ENCODE results near the gene ZNF573. TPM values are rescaled to one million over a fixed set of nuclear protein-coding genes. Genes with fewer than 3 reads are reported as not detected.
"Not testable (repeated sequence)": the region's sequence is repeated elsewhere in the genome, so short reads cannot be mapped to it uniquely, and the experiment has no call there.

ZNF573 gene
- 6.3 and 6.4 TPM in 2 replicates for total RNA-seq (2014; rRNA removed; shearing (Covaris generic))
- polyA plus RNA-seq (2015; cell fraction: cytosol; rRNA removed): 2.7 and 3.3 TPM in 2 replicates
- polyA plus RNA-seq (2015; cell fraction: nucleus; rRNA removed): 4.8 TPM in 2 replicates

DNA sequence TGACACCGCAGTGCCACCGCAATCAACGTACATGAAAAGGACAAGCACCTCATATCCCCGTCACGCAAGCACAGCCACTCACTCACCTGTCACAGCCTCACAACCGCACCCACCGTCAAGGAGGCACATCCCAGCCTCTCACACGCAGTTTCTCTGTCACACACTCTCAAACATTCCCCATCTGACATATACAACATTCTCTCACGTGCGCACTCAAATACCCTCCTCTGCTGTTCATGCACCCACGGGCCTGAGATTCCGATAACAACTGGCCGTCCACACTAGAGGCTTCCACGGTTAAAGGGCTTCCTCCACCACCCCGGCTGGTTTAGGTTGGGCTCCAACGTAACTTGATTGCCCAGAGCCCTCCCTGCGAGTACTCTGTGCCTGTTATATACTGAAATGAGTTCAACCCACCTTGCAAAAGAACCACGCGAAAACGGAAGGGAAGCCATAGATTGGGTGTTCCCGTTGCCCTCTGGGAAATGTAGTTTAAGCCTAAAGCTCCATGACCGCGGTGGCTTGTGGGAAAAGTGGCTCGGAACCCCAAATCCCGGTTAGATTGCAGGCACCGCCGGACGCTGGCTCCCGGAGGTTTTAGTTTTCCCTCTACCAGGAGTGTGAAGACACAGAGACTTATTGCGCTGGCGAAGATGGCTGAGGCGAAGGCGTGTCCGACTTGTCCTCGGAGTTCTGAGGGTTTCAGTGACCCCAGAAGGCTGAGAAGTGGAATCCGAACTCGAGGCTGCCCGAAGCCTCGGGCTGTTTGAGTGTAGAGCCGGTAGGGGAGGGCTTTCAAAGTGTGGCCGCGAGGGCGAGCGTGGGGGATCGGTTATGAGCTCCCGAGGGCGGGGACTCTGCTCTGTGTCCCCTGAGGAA, at the start of gene ZNF573:
TSS of gene ZNF573 (minus strand) at position 460 of the 879 bp plus-strand sequence. CDS start 5,857 bp downstream, outside the sequence.
- peak; percentile 83 for DNase-seq (ENCODE audit: low read depth)

DNA sequence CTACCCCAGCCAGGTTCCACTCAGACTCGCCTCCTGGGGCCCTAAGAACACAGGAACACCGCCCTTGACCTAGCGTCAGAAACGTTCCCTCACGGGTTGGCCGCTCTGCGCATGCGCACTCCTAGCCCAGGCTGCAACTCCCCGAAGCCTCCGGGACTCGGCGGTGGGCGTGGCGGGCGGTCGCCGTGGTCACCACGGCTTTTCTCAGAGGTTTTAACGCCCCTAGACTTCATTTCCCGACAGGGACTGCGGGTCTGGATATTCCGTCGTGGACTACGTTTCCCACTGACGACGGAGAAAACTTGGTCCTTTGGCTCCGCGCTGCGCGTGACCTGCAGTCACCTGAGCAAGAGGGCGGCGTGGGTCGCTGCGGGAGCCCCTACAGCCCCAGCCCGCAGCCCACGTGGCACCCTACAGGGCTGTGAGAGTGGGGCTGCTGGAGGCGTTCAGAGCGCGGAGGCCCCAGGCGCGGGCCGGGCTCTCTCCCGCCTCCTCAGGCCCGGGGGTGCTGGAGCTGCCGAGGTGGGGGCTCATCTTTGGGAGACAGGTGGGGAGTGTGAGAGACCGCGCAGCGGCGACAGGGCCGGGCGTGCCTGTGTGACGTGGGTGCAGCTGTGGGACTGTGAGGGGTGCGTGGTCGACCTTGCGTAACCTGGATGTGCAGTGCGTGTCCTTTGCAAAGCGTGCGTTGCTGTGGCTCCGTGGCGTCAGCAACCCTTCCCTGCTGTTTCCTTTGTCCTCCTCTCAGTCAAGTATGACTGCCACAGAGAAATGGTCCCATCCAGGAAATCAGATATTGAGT, 38.0 kb upstream of the ZNF573 start:
- DNase-seq (ENCODE audit: low read depth): no peak

DNA sequence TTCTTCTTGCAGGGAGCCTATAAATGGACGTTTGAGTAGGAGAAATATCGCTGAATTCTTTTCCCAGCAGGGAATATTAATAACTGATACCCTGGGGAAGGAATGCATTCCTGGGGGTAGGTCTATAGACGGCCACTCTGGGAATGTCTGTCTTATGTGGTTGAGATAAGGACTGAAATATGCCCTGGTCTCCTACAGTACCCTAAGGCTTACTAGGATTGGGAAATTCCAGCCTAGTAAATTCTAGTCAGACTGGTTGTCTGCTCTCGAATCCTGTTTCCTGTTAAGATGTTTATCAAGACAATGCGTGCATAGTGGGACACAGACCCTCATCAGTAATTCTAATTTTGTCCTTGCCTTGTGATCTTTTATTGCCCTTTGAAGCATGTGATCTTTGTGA, 36.2 kb upstream of the ZNF573 start:
- DNase-seq (ENCODE audit: low read depth): not testable (repeated sequence)

DNA sequence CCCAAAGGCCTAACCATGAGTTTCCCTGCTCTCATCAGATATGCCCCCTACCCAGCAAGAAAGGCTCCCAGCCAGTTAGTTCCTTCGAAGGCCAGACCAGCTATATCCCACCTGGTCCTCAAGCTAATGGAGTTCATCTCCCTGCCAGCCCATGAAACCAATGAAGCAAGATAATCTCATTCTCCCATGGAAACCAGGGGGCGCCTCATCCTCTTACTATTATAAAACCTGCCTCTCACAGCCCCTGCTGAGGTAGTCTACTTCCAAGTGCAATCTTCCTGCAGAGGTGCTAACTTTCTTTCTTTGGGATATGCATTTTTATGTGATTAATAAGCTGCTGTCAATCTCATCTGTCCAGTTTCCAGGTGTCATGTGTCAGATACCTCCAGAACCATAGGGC, 34.0 kb upstream of the ZNF573 start:
- DNase-seq (ENCODE audit: low read depth): no peak

DNA sequence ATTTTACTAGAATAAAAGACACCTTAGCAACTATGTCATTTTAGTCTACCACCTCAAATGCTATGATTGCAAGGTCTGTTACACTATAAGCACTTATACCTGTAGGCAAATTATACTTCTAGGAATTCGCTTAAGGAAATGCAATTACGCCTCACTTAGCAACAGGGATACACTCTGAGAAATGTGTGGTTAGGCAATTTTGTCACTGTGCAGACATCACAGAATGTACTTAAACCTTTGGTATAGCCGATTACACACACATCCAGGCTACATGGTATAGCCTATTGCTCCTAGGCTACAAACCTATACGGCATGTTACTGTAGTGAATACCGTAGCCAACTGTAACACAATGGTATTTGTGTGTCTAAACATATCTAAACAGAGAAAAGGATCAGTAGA, 30.0 kb upstream of the ZNF573 start:
- no peak for DNase-seq (ENCODE audit: low read depth)

DNA sequence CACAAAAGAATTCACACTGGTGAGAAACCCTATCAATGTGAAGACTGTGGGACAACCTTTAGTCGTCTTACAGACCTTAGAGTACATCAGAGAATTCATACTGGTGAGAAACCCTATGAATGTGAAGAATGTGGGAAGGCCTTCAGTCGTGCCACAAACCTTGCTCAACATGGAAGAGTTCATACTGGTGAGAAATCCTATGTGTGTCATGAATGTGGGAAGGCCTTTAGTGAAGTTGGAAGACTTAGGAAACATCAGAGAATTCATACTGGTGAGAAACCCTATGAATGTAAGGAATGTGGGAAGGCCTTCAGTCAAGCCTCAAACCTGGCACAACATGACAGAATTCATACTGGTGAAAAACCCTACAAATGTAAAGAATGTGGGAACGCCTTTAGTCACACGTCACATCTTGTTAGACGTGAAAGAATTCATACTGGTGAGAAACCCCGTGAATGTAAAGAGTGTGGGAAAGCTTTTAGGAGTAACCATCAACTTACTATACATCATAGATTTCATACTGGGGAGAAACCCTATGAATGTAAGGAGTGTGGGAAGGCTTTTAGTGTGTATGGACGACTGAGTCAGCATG, 24.0 kb upstream of the ZNF573 start:
- DNase-seq (ENCODE audit: low read depth): no peak

DNA sequence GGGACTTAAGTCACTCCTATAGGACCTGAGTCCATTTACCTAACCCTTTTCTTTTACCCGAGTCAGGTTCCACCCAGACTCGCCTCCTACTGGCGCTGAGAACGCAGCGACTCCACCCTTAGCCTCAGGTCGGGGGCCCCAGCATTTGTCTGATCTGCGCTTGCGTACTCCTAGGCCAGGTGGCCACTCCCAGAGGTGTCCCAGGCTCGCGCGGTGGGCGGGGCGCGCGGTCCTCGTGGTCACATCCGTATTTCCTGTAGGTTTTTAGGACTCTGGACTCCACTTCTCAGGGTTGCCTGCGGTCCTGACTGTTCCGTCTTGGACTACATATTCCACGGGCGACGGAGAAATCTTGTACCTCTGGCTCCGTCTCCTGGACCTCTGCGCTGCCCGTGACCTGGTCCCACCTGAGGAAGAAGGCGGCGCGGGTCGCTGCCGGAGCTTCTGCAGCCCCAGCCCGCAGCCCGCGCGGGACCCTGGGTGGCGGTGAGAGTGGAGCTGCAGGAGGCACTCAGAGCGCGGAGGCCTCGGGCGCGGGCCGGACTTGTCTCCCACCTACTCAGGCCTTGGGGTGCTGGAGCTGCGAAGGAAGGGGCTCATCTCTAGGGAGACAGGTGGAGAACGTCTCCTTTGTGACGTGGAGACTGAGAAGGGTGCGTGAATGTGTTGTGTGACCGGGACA, 11.0 kb upstream of the ZNF573 start:
- no peak for DNase-seq (ENCODE audit: low read depth)

DNA sequence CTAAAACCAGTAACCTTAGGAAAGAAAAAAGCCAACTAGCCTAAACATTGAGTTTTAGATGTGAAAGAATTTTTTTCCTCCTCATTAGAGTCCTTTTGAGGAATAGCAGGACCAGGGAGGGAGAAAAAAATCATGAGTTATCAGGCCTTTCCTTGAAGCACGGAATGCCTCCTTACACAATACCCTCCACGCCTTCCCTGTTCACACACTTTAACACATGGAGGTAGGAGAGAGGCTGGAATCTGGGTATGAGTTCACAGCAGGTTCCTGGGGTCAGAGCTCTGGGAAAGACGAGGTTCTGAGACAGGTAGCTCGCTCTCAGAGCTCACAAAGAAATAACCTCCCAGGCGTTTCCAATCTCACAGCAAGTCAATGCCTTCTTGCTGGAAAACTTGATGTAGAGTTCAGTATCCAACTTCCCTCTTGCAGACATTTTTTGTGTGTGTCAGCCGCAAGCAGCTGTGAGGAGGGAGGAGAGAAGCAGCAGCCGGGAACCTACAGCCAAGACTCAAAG, 716 bp downstream of the ZNF573 start:
- DNase-seq (ENCODE audit: low read depth): no peak

DNA sequence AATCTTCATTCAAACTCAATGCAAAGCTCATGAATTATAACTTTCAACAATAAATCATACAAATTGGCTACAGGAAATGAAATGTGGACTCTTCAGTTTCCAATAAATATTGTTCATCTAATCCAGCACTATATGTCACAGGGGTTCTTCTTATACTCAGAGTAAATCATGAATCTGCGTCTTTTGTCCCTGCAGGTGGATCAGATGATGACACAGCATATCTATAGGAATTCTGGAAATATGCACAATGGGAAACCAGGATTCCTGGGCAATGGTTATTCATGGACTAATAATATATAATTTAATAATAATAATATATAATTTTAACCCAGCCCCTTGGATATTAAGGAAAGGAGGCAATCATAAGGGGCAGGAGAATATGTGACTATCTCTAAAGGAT, 8.4 kb downstream of the ZNF573 start:
- no peak for DNase-seq (ENCODE audit: low read depth)

DNA sequence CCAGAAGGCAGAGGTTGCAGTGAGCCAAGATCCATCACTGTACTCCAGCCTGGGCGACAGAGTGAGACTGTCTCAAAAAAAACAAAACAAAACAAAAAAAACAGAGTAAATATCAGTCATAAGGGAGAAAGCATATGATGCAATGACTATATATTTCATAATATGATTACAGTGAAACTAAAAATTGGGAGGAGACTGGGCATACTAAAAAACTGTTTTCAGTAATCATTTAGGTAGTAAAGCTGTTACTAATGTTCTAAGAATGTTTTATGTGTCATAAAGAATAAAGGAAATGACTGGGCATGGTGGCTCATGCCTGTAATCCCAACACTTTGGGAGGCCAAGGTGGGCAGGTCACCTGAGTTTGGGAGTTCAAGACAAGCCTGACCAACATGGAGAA, 15.9 kb downstream of the ZNF573 start:
- DNase-seq (ENCODE audit: low read depth): peak; percentile 53

DNA sequence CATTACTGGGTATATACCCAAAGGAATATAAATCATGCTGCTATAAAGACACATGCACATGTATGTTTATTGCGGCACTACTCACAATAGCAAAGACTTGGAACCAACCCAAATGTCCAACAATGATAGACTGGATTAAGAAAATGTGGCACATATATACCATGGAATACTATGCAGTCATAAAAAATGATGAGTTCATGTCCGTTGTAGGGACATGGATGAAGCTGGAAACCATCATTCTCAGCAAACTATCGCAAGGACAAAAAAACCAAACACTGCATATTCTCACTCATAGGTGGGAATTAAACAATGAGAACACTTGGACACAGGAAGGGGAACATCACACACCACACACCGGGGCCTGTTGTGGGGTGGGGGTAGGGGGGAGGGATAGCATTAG, 21.7 kb downstream of the ZNF573 start:
- DNase-seq (ENCODE audit: low read depth): not testable (repeated sequence)

DNA sequence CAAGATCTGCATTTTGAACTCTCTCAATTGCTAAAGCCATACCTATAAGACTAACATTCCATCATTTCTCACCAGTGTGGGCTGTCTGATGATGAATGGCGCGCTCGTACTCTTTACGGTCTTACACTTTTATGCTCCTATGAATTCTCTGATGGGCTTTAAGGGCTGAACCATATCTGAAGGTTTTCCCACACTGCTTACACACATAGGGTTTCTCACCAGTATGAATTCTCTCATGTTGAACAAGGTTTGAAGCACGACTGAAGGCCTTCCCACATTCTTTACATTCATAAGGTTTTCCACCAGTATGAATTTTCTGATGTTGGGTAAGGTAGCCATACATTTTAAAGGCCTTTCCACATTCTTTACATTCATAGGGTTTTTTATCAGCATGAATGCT, 41.0 kb downstream of the ZNF573 start:
- DNase-seq (ENCODE audit: low read depth): no peak

DNA sequence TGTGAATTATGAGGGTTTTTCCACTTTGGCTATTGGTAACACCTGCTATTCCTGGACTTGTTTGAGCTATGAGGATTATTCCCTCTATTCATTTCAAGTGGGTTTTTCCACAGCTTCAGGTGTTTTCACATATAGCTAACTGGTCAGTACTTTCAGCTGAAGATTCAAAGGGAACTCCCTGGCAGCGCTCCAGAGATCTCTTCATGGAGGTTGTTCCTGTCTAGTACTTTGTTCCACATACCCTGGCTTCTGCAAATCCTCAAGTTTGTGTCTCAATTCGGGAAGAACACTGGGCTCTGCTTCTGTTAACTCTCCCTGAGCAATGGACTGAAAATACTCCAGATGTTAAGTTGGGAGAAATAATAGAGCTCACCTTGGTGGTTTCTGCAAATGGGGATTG, 54.2 kb downstream of the ZNF573 start:
- no peak for DNase-seq (ENCODE audit: low read depth)

DNA sequence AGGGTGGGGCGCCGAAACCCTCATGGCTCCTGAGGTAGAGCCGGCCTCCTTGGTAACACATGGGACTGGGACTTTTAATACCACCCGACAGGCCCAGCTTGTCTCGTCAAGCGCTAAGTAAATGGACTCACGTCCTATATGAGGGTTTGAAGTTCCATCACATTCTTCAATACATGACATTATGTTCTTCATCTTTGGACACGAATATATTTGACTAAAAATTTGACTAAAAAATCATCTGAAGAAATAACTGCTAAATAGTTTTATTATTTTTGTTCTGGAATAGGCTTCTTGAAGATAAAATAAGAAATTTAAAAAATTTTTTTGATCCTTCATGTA, 59.5 kb downstream of the ZNF573 start:
- no peak for DNase-seq (ENCODE audit: low read depth)

DNA sequence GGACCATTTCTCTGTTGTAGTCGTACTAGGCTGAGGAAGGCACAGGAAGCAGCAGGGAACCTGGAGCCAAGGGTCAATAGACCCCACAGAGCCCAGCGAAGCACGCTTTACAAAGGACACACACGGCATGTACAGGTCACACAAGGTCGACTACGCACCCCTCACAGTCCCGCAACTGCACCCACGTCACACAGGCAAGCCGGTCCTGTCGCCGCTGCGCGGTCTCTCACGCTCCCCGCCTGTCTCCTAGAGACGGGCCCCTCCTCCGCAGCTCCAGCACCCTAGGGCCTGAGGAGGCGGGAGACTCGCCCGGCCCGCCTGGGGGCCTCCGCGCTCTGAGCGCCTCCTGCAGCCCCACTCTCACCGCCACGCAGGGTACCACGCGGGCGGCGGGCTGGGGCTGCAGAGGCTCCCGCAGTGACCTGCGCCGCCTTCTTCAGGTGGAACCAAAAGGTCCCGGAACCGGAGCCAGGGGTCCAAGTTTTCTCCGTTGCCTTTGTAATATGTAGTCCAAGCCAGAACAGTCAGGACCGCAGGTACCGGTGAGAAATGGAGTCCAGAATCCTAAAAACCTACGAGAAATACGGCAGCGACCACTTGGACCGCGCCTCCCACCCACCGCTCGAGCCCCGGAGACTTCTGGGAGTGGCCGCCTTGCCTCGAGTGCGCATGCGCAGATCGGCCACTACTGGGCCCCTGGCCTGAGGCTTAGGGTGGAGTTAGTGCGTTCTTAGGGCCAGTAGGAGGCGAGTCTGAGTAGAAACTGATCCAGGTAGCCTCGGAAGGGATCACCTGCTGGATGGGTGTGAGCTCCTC, 60.1 kb downstream of the ZNF573 start, which contains the start of gene ZNF607:
TSS of gene ZNF607 (minus strand) at position 651 of the 816 bp plus-strand sequence. CDS start 8,143 bp downstream, outside the sequence.
- DNase-seq (ENCODE audit: low read depth): peak; percentile 70

DNA sequence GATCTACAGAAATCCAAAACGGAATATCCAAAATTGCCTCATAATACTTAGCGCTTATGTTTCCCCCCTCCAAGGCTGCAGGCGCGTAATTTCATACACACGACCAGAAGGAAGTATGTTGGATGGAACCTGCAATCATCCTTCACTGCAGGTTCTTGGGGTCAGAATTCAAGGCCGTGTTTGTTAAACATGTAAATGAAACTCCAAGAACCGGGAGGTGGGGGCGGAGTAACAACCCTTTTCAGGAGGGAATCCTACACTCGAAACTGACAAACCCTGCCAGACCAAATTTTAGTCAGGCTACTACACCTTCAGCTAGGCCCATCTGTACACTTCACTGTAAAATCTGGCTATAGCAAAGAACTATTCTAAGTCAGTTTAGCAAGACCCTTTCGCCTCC, 61.1 kb downstream of the ZNF573 start:
- DNase-seq (ENCODE audit: low read depth): no peak

DNA sequence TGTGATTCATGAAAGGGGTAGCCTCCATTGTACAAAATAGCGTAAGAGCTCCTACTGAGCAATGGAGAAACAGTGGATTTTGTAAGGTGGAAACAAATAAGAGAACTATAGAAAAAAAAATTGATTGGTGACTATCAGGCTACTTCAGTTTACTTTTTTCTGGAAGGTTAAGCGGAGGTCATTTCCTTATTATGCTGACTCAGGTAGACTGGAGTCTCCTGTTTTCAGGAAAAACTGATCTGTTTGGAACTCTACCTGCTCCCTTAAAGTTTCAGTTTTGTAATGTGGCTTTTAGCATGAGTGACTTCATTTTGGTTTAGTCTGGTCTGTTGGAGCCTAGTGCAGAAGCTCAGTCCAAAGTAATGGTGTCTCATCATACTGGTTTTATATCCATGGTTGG, 63.2 kb downstream of the ZNF573 start:
- DNase-seq (ENCODE audit: low read depth): no peak

DNA sequence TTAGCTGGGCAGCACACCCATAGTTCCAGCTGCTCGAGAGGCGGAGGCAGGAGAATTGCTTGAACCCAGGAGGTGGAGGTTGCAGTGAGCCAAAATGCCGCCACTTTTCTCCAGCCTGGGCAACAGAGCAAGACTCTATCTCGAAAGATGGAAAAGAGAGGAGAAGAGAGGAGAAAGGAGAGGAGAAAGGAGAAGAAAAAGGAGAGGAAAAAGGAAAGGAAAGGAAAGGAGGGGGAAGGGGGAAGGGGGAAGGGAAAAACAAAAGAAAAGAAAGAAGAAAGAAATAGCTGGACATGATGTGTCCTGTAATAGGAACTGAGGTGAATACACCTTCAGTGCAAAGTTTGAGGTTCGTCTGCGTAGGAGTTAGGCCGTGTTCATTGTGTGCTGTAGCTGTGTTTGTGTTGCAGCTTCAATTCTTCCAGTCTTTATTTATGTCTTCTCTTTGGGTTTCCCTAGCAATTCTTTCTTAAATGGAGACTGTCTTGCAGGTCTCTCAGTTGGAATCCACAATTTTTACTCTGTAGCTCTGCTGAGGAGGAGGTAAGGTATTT, 73.3 kb downstream of the ZNF573 start:
- no peak for DNase-seq (ENCODE audit: low read depth)

DNA sequence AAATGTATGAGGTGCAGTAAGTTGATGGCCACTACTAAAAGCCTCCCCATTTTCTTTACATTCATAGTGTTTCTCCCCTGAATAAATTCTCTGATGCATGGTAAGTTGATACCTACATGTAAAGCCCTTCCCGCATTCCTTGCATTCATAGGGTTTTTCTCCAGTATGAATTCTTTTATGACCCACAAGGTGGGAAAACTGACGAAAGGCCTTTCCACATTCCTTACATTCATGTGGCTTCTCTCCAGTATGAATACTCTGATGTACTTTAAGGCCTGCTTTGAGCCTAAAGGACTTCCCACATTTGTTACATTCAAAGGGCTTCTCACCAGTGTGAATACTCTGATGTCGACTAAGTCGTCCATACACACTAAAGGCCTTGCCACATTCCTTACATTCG, 80.3 kb downstream of the ZNF573 start:
- peak; percentile 25 for DNase-seq (ENCODE audit: low read depth)

DNA sequence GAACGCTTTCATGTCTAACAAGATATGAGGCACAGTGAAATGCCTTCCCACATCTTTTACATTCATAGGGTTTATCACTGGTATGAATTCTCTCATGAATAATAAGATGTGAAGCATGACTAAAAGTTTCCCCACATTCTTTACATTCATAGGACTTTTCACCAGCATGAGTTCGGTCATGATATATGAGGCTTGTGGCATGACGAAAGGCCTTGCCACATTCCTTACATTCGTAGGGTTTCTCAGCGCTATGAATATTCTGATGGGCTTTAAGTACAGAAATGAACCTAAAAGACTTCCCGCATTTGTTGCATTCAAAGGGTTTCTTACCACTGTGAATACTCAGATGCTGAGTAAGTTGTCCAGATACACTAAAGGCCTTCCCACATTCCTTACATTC, 81.2 kb downstream of the ZNF573 start:
- DNase-seq (ENCODE audit: low read depth): no peak

All from HT1080 (cell line).